GM12878 (cell line): ENCODE data around the gene HOTAIR. TPM values are rescaled to one million over a fixed set of nuclear protein-coding genes. Genes with fewer than 3 reads are reported as not detected.

Experiments
- microRNA counts: library from miRNA; unstranded; fragments of <30 nt; microRNA quantifications from one replicate; lab custom pipeline; 2016
- microRNA-seq: library from miRNA; unstranded; fragments of <30 nt; microRNA quantifications from one replicate; pipeline ENCODE4, GENCODE V29; 2018
- polyA plus RNA-seq, 11 experiments: library from polyadenylated mRNA; depleted of rRNA in 4 of 11; unstranded in 6 of 11; stranded (reverse) in 5 of 11; fragments of >200 nt; fragmentation: Nextera tagmentation in 4 of 11; fragmentation: Illumina TruSeq in 1 of 11; extraction: Ambion mirVana in 4 of 11; extraction: Trizol in 1 of 11; gene quantifications; 1 replicate in 1 of 11; 2 replicates in 10 of 11; pipeline versions ENCODE4 v1.2.1 to v1.2.3, GENCODE V29; 2011 to 2016; ENCODE audit warnings: inconsistent platforms in 2 of 11, missing spikeins in 2 of 11, low read depth in 1 of 11
- small RNA-seq: library from RNA; depleted of rRNA; stranded (forward); fragments of <200 nt; gene quantifications from one replicate; pipeline ENCODE3, GENCODE V24; 2014
- total RNA-seq, 4 experiments: library from RNA; depleted of rRNA in 3 of 4; stranded (reverse); fragments of >200 nt in 3 of 4; fragmentation: Illumina TruSeq in 1 of 4; extraction: Trizol in 1 of 4; gene quantifications; 2 replicates each; pipeline versions ENCODE4 v1.2.1 to v1.2.3, GENCODE V29; 2013 to 2021

HOTAIR gene
- total and polyA plus RNA-seq, 10 of the 15 experiments (the other 5 are each of a cell fraction or from before 2014, with no cell fraction given): not detected

MicroRNAs encoded within 50 kb of the gene (microRNA counts, 767-probe panel; counts per million panel counts)
- microRNA hsa-miR-196a-5p (lab: Ali Mortazavi, UCI): 55.3 counts per million

Small RNA genes lying within 50 kb of the gene (microRNA-seq; reads per million reads assigned to microRNA genes)
- 85.6 reads per million, percentile 73 among the genes with 10 or more reads in this experiment for gene MIR196A2

Small RNA genes lying within 50 kb of the gene (small RNA-seq; reads per million reads assigned to genes)
- gene AC012531.3: not detected
- gene AC012531.4: not detected
- 0.20 reads per million for gene MIR196A2
- not detected for gene RF01905
- not detected for gene RF01906

Other genes starting within 250 kb of the HOTAIR start
Only the 7 nearest of the 12 such genes appear.
- not detected in 2 replicates for gene HOXC13, start 36.1 kb downstream of the HOTAIR start, total RNA-seq (2014; rRNA removed)
- not detected in 2 replicates for gene HOXC13, start 36.1 kb downstream of the HOTAIR start, total RNA-seq (2014; rRNA removed; fragmentation: Illumina TruSeq; extraction: Trizol)
- gene HOXC13, start 36.1 kb downstream of the HOTAIR start, total RNA-seq (2021): not detected in 2 replicates
- not detected in 2 replicates for gene HOXC13, start 36.1 kb downstream of the HOTAIR start, polyA plus RNA-seq (2011; rRNA removed)
- gene HOXC13, start 36.1 kb downstream of the HOTAIR start, polyA plus RNA-seq (2014; fragmentation: Illumina TruSeq; extraction: Trizol): not detected in 2 replicates
- not detected for gene HOXC13, start 36.1 kb downstream of the HOTAIR start, polyA plus RNA-seq (2014; fragmentation: Nextera tagmentation; extraction: Ambion mirVana)
- not detected in 2 replicates for gene HOXC13, start 36.1 kb downstream of the HOTAIR start, polyA plus RNA-seq (2014; rRNA removed)
- not detected for gene HOXC13, start 36.1 kb downstream of the HOTAIR start, polyA plus RNA-seq (2016; fragmentation: Nextera tagmentation; extraction: Ambion mirVana)
- gene HOXC12, start 20.1 kb downstream of the HOTAIR start, total RNA-seq (2014; rRNA removed): not detected in 2 replicates
- gene HOXC12, start 20.1 kb downstream of the HOTAIR start, total RNA-seq (2014; rRNA removed; fragmentation: Illumina TruSeq; extraction: Trizol): not detected in 2 replicates
- not detected in 2 replicates for gene HOXC12, start 20.1 kb downstream of the HOTAIR start, total RNA-seq (2021)
- not detected in 2 replicates for gene HOXC12, start 20.1 kb downstream of the HOTAIR start, polyA plus RNA-seq (2011; rRNA removed)
- not detected in 2 replicates for gene HOXC12, start 20.1 kb downstream of the HOTAIR start, polyA plus RNA-seq (2014; fragmentation: Illumina TruSeq; extraction: Trizol)
- gene HOXC12, start 20.1 kb downstream of the HOTAIR start, polyA plus RNA-seq (2014; fragmentation: Nextera tagmentation; extraction: Ambion mirVana): not detected
- gene HOXC12, start 20.1 kb downstream of the HOTAIR start, polyA plus RNA-seq (2014; rRNA removed): not detected in 2 replicates
- gene HOXC12, start 20.1 kb downstream of the HOTAIR start, polyA plus RNA-seq (2016; fragmentation: Nextera tagmentation; extraction: Ambion mirVana): not detected
- gene HOXC11, start 1.8 kb downstream of the HOTAIR start, total RNA-seq (2014; rRNA removed): not detected in 2 replicates
- not detected in 2 replicates for gene HOXC11, start 1.8 kb downstream of the HOTAIR start, total RNA-seq (2014; rRNA removed; fragmentation: Illumina TruSeq; extraction: Trizol)
- gene HOXC11, start 1.8 kb downstream of the HOTAIR start, total RNA-seq (2021): not detected in 2 replicates
- not detected in 2 replicates for gene HOXC11, start 1.8 kb downstream of the HOTAIR start, polyA plus RNA-seq (2011; rRNA removed)
- not detected in 2 replicates for gene HOXC11, start 1.8 kb downstream of the HOTAIR start, polyA plus RNA-seq (2014; fragmentation: Illumina TruSeq; extraction: Trizol)
- gene HOXC11, start 1.8 kb downstream of the HOTAIR start, polyA plus RNA-seq (2014; fragmentation: Nextera tagmentation; extraction: Ambion mirVana): not detected
- gene HOXC11, start 1.8 kb downstream of the HOTAIR start, polyA plus RNA-seq (2014; rRNA removed): not detected in 2 replicates
- not detected for gene HOXC11, start 1.8 kb downstream of the HOTAIR start, polyA plus RNA-seq (2016; fragmentation: Nextera tagmentation; extraction: Ambion mirVana)
- not detected in 2 replicates for gene HOXC10, start 10.2 kb upstream of the HOTAIR start, total RNA-seq (2014; rRNA removed)
- gene HOXC10, start 10.2 kb upstream of the HOTAIR start, total RNA-seq (2014; rRNA removed; fragmentation: Illumina TruSeq; extraction: Trizol): not detected in 2 replicates
- gene HOXC10, start 10.2 kb upstream of the HOTAIR start, total RNA-seq (2021): 0.59 TPM in 1 of 2 replicates, not detected in the other
- gene HOXC10, start 10.2 kb upstream of the HOTAIR start, polyA plus RNA-seq (2011; rRNA removed): not detected in 2 replicates
- not detected in 2 replicates for gene HOXC10, start 10.2 kb upstream of the HOTAIR start, polyA plus RNA-seq (2014; fragmentation: Illumina TruSeq; extraction: Trizol)
- gene HOXC10, start 10.2 kb upstream of the HOTAIR start, polyA plus RNA-seq (2014; fragmentation: Nextera tagmentation; extraction: Ambion mirVana): not detected
- not detected in 2 replicates for gene HOXC10, start 10.2 kb upstream of the HOTAIR start, polyA plus RNA-seq (2014; rRNA removed)
- not detected for gene HOXC10, start 10.2 kb upstream of the HOTAIR start, polyA plus RNA-seq (2016; fragmentation: Nextera tagmentation; extraction: Ambion mirVana)
- gene HOXC9, start 25.2 kb upstream of the HOTAIR start, total RNA-seq (2014; rRNA removed): not detected in 2 replicates
- gene HOXC9, start 25.2 kb upstream of the HOTAIR start, total RNA-seq (2014; rRNA removed; fragmentation: Illumina TruSeq; extraction: Trizol): not detected in 2 replicates
- gene HOXC9, start 25.2 kb upstream of the HOTAIR start, total RNA-seq (2021): not detected in 2 replicates
- not detected in 2 replicates for gene HOXC9, start 25.2 kb upstream of the HOTAIR start, polyA plus RNA-seq (2011; rRNA removed)
- gene HOXC9, start 25.2 kb upstream of the HOTAIR start, polyA plus RNA-seq (2014; fragmentation: Illumina TruSeq; extraction: Trizol): not detected in 2 replicates
- not detected for gene HOXC9, start 25.2 kb upstream of the HOTAIR start, polyA plus RNA-seq (2014; fragmentation: Nextera tagmentation; extraction: Ambion mirVana)
- gene HOXC9, start 25.2 kb upstream of the HOTAIR start, polyA plus RNA-seq (2014; rRNA removed): not detected in 2 replicates
- gene HOXC9, start 25.2 kb upstream of the HOTAIR start, polyA plus RNA-seq (2016; fragmentation: Nextera tagmentation; extraction: Ambion mirVana): not detected
- not detected in 2 replicates for gene HOXC8, start 34.0 kb upstream of the HOTAIR start, total RNA-seq (2014; rRNA removed)
- gene HOXC8, start 34.0 kb upstream of the HOTAIR start, total RNA-seq (2014; rRNA removed; fragmentation: Illumina TruSeq; extraction: Trizol): not detected in 2 replicates
- gene HOXC8, start 34.0 kb upstream of the HOTAIR start, total RNA-seq (2021): not detected in 2 replicates
- not detected in 2 replicates for gene HOXC8, start 34.0 kb upstream of the HOTAIR start, polyA plus RNA-seq (2011; rRNA removed)
- not detected in 2 replicates for gene HOXC8, start 34.0 kb upstream of the HOTAIR start, polyA plus RNA-seq (2014; fragmentation: Illumina TruSeq; extraction: Trizol)
- gene HOXC8, start 34.0 kb upstream of the HOTAIR start, polyA plus RNA-seq (2014; fragmentation: Nextera tagmentation; extraction: Ambion mirVana): not detected
- gene HOXC8, start 34.0 kb upstream of the HOTAIR start, polyA plus RNA-seq (2014; rRNA removed): not detected in 2 replicates
- not detected for gene HOXC8, start 34.0 kb upstream of the HOTAIR start, polyA plus RNA-seq (2016; fragmentation: Nextera tagmentation; extraction: Ambion mirVana)
- not detected in 2 replicates for gene HOXC6, start 53.5 kb upstream of the HOTAIR start, total RNA-seq (2014; rRNA removed)
- 0.09 TPM in 1 of 2 replicates, not detected in the other for gene HOXC6, start 53.5 kb upstream of the HOTAIR start, total RNA-seq (2014; rRNA removed; fragmentation: Illumina TruSeq; extraction: Trizol)
- gene HOXC6, start 53.5 kb upstream of the HOTAIR start, total RNA-seq (2021): 0.27 and 0.38 TPM in 2 replicates
- 0.42 and 0.52 TPM in 2 replicates for gene HOXC6, start 53.5 kb upstream of the HOTAIR start, polyA plus RNA-seq (2011; rRNA removed)
- gene HOXC6, start 53.5 kb upstream of the HOTAIR start, polyA plus RNA-seq (2014; fragmentation: Illumina TruSeq; extraction: Trizol): 0.06 TPM in 1 of 2 replicates, not detected in the other
- under 1 TPM in 1 of 2 experiments, not detected in 1; 0.02 TPM for gene HOXC6, start 53.5 kb upstream of the HOTAIR start, polyA plus RNA-seq (2014; fragmentation: Nextera tagmentation; extraction: Ambion mirVana)
- 0.55 TPM in 1 of 2 replicates, not detected in the other for gene HOXC6, start 53.5 kb upstream of the HOTAIR start, polyA plus RNA-seq (2014; rRNA removed)
- under 1 TPM in 1 of 2 experiments, not detected in 1; 0.54 TPM for gene HOXC6, start 53.5 kb upstream of the HOTAIR start, polyA plus RNA-seq (2016; fragmentation: Nextera tagmentation; extraction: Ambion mirVana)